ENCODE measurements around the gene BRD1. TPM values are rescaled to one million over a fixed set of nuclear protein-coding genes. Genes with fewer than 3 reads are reported as not detected.
A peak's percentile ranks its signal among the peaks of the same experiment; 100 is the strongest.
"Not testable (repeated sequence)": the region's sequence is repeated elsewhere in the genome, so short reads cannot be mapped to it uniquely, and the experiment has no call there.

BRD1 gene
- total RNA-seq, 1 experiment from 2014 or later = 28.2 TPM

DNA sequence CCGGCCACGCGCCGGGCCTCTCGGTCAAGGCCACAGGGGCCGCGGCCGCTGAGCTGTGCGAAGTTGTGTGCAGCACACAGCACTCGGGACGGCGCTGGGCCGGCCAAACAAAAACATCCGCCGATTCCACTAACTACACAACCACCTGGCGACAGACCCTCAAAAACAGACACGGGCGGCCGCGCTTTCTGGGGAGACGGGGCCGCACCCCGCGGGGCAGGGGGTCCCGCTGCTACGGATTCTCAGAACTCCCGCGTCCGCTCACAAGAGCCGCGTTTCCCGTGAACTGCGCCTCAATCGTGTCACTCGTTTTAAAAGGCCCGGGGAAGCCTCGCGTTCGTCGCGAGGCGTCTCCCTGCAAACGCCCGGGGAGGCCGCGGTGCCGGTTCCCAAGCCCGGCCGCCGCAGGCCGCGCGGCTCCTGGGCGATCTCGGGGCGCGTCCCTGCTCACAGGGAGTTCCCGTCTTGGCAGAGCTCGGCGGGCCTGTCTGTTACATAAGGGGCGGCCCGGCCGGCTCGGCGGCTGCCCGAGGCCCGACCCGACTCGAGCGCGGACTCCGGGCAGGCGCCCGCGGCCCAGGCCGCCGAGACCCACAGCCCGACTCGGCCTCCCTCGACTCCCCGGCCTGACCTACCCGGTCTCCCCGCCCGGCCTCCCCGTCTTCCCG lies 936 bp downstream of the BRD1 start:
- Histone ChIP-seq H3K36me3 (peaks cover 46% of the 10 kb centered on the region), H3K4me3 (peak overlapping the region; percentile 97), H3K27ac (peak overlapping the region; percentile 83), H3K9me3 (replicated peaks) (0 out of 2 replicates have a peak, but pooled peaks cover 2% of the 10 kb centered on the region), H3K27me3 (replicated peaks) (no peaks in the 10 kb centered on the region), H3K4me1 (replicated peaks) (peaks cover 14% of the 10 kb centered on the region)
- peak in 1 of 2 experiments; percentile 42 for DNase-seq (ENCODE audit: low read depth in 1 of 2, low spot score in 2 of 2)

DNA sequence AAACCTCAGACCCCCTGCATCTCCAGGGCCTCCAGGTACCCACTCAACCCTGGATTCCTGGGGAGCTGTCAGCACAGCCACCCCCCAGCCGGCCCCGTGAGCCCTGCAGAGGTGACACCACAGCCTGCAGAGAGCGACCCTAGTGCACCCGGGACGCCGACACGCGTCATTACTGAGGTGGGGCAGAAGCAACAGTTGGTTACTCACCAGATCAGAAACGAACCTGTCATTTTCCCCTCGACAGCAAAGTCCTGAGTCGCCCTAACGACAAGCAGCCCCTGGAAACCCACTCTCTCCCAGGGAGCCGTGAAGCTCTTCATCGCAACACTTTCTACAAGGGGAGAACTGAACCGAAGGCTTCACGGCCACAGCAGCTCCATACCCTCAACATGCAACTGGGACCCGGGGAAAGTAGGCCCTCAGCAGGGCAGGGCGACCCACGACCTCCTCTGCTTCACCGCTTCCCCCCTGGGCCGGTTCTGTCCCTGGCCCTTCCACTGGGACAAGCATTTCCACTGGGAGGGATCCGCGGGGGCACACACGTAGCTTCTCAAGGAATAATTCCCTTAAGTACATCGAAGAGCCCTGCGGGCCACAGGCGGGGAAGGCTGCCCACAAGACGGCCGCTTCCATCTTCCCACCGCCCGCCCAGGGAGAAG lies 1.6 kb downstream of the BRD1 start:
- DNase-seq (ENCODE audit: low read depth in 1 of 2, low spot score in 2 of 2) = peak; percentile 40 to 61
- no peaks in the 10 kb centered on the region for H3K27me3 ChIP-seq (replicated peaks)
- peaks cover 14% of the 10 kb centered on the region for H3K4me1 ChIP-seq (replicated peaks)

DNA sequence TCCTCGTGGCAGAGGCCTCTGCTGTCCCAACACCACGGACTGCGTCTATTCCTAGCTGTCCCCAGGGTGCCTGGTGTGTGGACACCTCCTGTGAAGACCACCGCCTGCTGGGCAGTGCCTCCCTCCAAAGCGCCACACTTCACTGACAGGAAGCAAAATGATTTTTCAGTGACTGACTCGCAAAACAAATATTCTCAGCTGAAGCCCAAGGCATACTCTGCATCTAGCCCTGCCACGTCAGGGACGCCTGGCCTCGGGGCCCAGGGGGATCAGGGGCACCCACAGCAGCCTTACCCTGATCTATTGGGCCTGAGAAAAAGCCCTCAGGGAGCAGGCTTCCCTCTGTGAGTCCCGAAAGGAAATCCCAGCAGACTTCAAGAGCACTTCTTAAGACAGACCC lies 2.2 kb downstream of the BRD1 start:
- H3K9me3 ChIP-seq (replicated peaks) = 0 out of 2 replicates have a peak, but pooled peaks cover 2% of the 10 kb centered on the region
- DNase-seq (ENCODE audit: low read depth in 1 of 2, low spot score in 2 of 2) = peak in 1 of 2 experiments; percentile 29
- peak overlapping the region; percentile 28; the same call in 1 of the 2 replicates for H3K27ac ChIP-seq
- peaks cover 59% of the 10 kb centered on the region for H3K36me3 ChIP-seq
- peak overlapping the region; percentile 97 for H3K4me3 ChIP-seq
- peaks cover 14% of the 10 kb centered on the region for H3K4me1 ChIP-seq (replicated peaks)
- no peaks in the 10 kb centered on the region for H3K27me3 ChIP-seq (replicated peaks)

More for the DNA sequence above, 1.6 kb downstream of the BRD1 start:
- Histone ChIP-seq H3K27ac (peak overlapping the region; percentile 83), H3K36me3 (peaks cover 53% of the 10 kb centered on the region), H3K9me3 (replicated peaks) (0 out of 2 replicates have a peak, but pooled peaks cover 2% of the 10 kb centered on the region), H3K4me3 (peak overlapping the region; percentile 97)

DNA sequence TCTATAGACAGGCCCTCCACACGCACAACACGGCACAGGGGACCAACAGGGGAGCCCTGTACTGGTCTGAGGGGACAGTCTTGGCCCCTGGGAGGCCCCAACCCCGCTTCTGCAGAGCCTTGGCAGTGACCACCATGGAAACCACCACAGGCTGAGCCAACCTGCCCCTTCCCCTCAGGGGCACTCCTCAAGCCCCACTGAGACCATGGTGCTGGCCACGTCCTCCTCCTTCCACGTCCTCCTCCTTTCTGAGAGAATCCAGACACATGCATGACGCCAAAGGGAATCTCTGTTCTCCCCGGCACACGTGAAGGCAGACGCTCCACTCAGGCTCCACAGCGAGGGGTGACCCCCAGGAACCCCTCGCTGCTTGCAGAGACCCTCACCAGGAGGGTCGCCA lies 2.7 kb downstream of the BRD1 start:
- H3K36me3 ChIP-seq = peaks cover 64% of the 10 kb centered on the region
- DNase-seq (ENCODE audit: low read depth in 1 of 2, low spot score in 2 of 2) = no peak
- 0 out of 2 replicates have a peak, but pooled peaks cover 2% of the 10 kb centered on the region for H3K9me3 ChIP-seq (replicated peaks)
- peaks cover 14% of the 10 kb centered on the region for H3K4me1 ChIP-seq (replicated peaks)
- no peak overlapping the region; the same call in 1 of the 2 replicates for H3K4me3 ChIP-seq
- no peaks in the 10 kb centered on the region for H3K27me3 ChIP-seq (replicated peaks)
- H3K27ac ChIP-seq = no peak overlapping the region

DNA sequence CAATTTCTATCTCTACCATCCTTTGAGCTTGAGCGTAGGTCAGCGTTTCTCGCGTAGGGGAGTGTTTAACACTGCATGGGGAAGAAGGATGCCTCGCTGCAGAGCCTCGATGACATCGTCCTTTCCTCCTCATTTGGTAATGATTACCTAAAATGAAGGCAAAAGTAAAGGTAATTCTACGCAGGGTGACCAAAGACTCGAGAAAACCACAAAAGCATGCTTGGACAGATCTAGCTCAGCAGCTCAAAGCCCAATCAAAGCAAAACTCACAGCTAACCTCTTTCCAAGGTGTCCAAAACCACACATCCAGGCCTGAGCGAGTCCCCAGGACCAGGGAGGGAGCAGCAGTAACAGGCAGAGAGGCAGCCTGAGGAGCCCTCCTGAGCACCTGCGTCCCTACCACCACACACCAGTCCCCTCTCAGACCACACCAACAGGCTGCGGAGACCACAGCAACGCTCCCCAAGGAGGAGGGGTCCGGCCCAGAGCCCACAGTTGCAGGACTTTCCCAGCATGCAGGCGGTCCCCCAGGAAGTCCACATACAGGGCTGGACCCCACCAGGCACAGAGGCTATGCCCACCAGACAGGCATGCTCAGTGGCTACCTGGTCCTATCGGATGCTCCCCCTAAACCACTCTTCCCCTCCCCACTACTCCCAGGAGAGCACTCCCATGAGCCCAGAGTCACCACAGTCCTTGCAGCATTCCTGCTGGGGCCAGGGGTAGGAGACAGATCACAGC lies 3.3 kb downstream of the BRD1 start:
- Histone ChIP-seq H3K9me3 (replicated peaks) (no peaks in the 10 kb centered on the region), H3K36me3 (peaks cover 70% of the 10 kb centered on the region), H3K4me1 (replicated peaks) (peaks cover 14% of the 10 kb centered on the region), H3K27ac (no peak overlapping the region), H3K27me3 (replicated peaks) (no peaks in the 10 kb centered on the region), H3K4me3 (no peak overlapping the region)
- DNase-seq (ENCODE audit: low read depth in 1 of 2, low spot score in 2 of 2) = no peak

DNA sequence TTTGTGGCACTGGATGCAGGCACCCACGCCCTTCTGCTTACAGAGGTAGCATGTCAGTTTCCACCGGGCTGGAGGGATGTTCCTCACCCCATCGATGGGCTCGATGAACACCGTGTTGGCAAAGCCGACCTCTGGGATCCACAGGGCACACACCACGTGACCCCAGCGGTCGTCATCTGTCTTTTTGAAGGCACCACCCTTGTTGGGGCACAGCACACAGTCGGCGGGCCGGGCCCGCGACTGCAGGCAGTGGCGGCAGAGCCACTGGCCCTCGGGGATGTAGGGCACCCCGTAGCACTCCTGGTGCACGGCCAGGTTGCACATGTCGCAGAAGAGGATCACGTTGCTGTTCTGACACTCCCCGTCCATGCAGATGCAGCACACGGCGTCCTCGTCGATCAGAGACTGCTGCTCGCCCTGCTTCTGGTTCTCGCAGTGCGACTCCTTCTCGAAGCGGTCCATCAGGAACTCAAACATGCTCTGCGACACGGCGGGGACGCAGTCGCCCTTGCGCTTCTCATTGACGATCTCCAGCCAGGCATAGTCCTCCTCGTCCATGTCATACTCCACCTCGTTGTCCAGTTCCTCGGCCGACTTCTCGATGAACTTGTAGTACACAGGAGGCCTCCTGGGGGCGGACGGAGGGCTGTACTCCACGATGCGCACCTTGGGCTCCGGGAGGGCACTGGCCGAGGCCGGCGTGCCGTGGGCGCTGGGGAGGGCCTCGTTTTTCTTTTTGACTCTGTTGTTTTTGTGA lies 4.2 kb downstream of the BRD1 start:
- Histone ChIP-seq H3K27me3 (replicated peaks) (no peaks in the 10 kb centered on the region), H3K9me3 (replicated peaks) (no peaks in the 10 kb centered on the region), H3K4me3 (no peak overlapping the region), H3K36me3 (peaks cover 79% of the 10 kb centered on the region), H3K4me1 (replicated peaks) (peaks cover 14% of the 10 kb centered on the region), H3K27ac (no peak overlapping the region)
- DNase-seq (ENCODE audit: low read depth in 1 of 2, low spot score in 2 of 2) = no peak

DNA sequence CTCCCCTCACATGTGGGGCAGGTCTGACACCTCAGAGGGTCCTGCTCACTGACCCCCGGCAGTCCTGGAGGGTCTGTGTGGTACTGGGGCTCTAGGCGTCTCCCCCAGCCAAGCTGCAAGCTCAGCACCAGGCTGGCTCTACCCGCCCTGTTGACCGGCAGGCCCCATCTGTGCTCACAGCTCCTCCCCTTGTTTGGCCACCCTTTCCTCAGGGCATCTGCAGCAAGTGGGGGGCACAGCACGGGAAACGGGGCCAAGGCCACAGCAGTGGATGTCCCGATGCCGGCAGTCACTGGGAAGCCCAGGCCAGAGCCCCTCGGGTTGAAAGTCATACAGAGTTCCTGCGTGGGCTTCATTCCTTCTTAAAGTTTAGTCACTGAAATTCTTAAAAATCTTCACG lies 5.9 kb downstream of the BRD1 start:
- not testable (repeated sequence) for DNase-seq (ENCODE audit: low read depth in 1 of 2, low spot score in 2 of 2); H3K9me3 ChIP-seq (replicated peaks); H3K27me3 ChIP-seq (replicated peaks); H3K27ac ChIP-seq; H3K4me3 ChIP-seq
- Histone ChIP-seq H3K4me1 (replicated peaks) (peaks cover 14% of the 10 kb centered on the region), H3K36me3 (peaks cover 92% of the 10 kb centered on the region)

DNA sequence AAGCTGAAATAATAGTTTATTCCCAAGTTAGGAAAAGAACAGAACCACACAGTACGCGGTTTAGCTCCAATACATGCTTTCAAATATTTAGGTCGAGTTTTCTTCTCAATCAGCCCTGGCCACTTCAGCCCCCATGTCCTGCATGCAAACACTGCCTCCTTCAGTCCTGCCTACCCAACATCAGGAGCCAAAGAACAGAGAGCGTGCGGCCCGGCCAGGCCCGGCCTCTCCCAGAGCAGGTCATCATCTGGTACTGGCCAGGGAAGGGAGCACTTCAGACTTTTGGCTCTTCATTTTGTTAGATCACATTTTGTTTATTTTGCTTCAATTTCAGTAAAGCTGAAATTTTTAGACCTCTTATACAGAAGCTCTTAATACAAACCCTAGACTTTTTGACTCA lies 6.7 kb downstream of the BRD1 start:
- Histone ChIP-seq H3K4me3 (no peak overlapping the region), H3K9me3 (replicated peaks) (no peaks in the 10 kb centered on the region), H3K36me3 (peaks cover 99% of the 10 kb centered on the region), H3K27ac (no peak overlapping the region), H3K4me1 (replicated peaks) (peaks cover 13% of the 10 kb centered on the region), H3K27me3 (replicated peaks) (no peaks in the 10 kb centered on the region)
- no peak for DNase-seq (ENCODE audit: low read depth in 1 of 2, low spot score in 2 of 2)

DNA sequence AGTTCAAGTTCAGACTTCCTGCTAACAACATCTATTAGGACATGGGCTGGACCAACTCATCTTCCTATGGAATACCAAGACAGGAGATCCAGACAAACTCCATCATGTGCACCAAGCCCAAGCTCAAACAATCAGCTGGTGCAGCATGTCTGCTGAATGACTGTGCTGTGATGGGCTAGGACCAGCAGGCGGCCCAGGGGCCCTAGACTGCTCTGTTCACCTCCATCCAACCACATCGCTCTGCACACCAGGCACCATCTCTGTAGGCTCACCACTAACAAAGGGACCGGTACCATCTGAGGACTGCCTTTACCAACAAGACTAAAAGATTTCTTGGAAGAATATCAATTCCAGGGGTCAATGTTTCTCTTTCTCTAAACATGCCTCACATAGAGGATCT lies 10.3 kb downstream of the BRD1 start:
- H3K27ac ChIP-seq = no peak overlapping the region
- peaks cover 88% of the 10 kb centered on the region for H3K36me3 ChIP-seq
- no peaks in the 10 kb centered on the region for H3K9me3 ChIP-seq (replicated peaks)
- no peak for DNase-seq (ENCODE audit: low read depth in 1 of 2, low spot score in 2 of 2)
- H3K4me1 ChIP-seq (replicated peaks) = peaks cover 10% of the 10 kb centered on the region
- H3K4me3 ChIP-seq = no peak overlapping the region
- no peaks in the 10 kb centered on the region for H3K27me3 ChIP-seq (replicated peaks)

DNA sequence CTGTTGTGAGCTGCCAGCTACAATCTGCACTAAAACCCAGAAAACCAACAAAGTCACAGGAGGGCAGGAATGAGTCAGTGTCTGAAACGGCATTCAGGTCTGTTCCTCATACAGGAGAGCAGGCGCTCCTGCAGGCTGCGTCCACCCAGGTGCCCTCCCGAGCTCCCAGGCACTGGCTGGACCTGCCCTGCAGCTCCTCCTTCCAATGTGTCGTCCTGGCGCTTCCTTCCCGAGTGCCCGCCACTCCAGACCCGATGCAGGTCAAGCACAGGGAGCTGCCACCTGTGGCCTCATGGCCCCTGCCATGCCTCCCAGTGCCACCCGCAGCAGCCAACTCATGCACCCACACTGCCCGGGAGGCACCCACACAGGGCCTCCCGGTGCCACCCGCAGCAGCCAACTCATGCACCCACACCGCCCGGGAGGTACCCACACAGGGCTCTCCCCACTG lies 12.0 kb downstream of the BRD1 start:
- Histone ChIP-seq H3K4me1 (replicated peaks) (peaks cover 25% of the 10 kb centered on the region), H3K27me3 (replicated peaks) (no peaks in the 10 kb centered on the region), H3K9me3 (replicated peaks) (no peaks in the 10 kb centered on the region), H3K4me3 (no peak overlapping the region), H3K36me3 (peaks cover 81% of the 10 kb centered on the region), H3K27ac (no peak overlapping the region)
- no peak for DNase-seq (ENCODE audit: low read depth in 1 of 2, low spot score in 2 of 2)

DNA sequence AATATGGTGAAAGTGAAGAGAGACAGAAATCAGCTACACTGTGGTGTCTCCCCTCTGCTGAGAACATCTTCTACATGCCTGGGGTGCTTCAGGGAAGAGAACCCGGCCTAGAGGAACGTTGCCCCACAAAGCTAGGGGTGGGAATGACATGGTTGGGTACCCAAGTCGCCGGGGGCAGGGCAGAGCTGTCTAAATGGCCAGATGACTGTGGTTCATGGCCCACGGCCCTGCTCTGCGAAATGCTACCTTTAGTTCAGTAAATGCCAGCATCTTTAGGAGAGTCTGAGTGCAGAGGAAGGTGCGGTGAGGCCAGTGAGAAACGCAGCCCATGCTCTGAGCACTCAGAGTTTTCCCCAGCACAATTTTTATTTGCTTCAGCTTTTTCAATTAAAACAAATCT lies 12.8 kb downstream of the BRD1 start:
- H3K27me3 ChIP-seq (replicated peaks) = no peaks in the 10 kb centered on the region
- H3K4me1 ChIP-seq (replicated peaks) = peaks cover 33% of the 10 kb centered on the region
- peaks cover 75% of the 10 kb centered on the region for H3K36me3 ChIP-seq
- H3K27ac ChIP-seq = no peak overlapping the region
- no peak for DNase-seq (ENCODE audit: low read depth in 1 of 2, low spot score in 2 of 2)
- H3K4me3 ChIP-seq = no peak overlapping the region
- H3K9me3 ChIP-seq (replicated peaks) = no peaks in the 10 kb centered on the region

DNA sequence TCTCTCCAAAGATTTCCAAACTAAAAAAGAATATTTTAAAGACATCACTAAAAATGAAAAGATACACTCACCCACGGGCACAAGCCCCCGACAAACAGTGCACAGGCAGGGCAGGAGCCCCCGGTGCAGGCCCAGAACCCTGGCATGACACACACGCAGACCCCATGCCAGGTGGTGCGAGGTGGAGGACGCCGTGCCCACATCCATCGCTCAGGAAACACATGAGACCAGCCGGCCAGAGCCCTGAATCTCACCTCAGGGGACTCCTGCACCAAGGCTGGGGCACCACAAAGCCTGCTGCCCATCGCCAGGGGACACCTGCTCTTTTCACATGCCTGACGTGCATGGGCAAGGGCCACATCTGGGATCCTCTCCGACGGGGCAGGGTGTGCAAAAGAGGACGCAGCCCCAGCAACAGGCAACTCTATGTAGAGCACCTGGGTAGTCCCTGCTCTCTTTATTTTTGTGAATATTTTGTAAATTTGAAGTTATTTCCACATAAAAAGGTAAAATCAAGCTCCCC lies 13.4 kb downstream of the BRD1 start:
- Histone ChIP-seq H3K27ac (no peak overlapping the region), H3K36me3 (peaks cover 72% of the 10 kb centered on the region), H3K4me3 (no peak overlapping the region), H3K9me3 (replicated peaks) (no peaks in the 10 kb centered on the region), H3K27me3 (replicated peaks) (no peaks in the 10 kb centered on the region), H3K4me1 (replicated peaks) (peaks cover 36% of the 10 kb centered on the region)
- no peak for DNase-seq (ENCODE audit: low read depth in 1 of 2, low spot score in 2 of 2)

DNA sequence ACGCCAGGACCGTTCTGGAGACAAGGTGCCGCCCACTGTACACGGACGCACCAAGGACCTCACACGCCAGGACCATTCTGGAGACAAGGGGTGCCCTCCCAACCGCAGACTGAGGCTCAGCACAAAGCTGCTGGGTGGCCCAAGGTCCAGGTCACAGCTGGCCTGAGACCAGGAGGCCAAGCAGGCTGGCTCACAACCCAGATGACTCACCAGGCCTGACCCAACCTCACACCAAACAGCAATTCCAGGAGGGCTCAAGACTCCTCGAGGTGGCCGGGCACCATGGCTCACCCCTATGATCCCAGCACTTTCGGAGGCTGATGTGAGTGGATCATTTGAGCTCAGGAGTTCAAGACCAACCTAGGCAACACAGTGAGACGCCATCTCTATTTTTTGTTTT lies 14.8 kb downstream of the BRD1 start:
- H3K9me3 ChIP-seq (replicated peaks) = no peaks in the 10 kb centered on the region
- H3K36me3 ChIP-seq = peaks cover 70% of the 10 kb centered on the region
- H3K4me3 ChIP-seq = no peak overlapping the region
- H3K27me3 ChIP-seq (replicated peaks) = no peaks in the 10 kb centered on the region
- DNase-seq (ENCODE audit: low read depth in 1 of 2, low spot score in 2 of 2) = peak; percentile 91 to 97
- no peak overlapping the region for H3K27ac ChIP-seq
- peaks cover 36% of the 10 kb centered on the region for H3K4me1 ChIP-seq (replicated peaks)
